ENCODE data around the gene DAAM2.

The DAAM2 gene

DNA sequence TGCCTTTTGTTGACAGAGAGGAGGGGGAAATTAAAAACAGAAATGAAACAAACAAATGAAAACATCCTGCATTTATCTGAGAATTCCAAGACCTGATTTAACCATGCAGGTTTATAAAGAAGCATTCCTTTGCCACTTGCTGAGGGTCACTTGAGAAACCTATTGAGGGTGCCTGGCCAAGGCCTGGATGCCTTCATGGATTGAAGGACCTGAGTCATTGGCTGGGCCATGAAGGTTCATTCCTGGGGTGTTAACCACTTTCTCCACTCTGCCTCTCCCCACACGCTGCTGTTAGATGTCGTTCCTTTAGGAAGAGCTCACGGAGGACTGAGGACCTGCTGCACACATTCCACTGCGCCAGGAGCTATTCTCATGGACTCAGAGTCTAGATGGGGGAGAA is 49.7 kb downstream of the DAAM2 start:
- Mint-ChIP-seq H3K4me1 (no peaks in the 10 kb centered on the region), H3K4me3 (no peak overlapping the region), H3K36me3 (no peaks in the 10 kb centered on the region), H3K27ac (no peak overlapping the region), H3K9me3 (no peaks in the 10 kb centered on the region)
- ATAC-seq (no peak), DNase-seq (ENCODE audit: low spot score in 2 of 2) (no peak)

DNA sequence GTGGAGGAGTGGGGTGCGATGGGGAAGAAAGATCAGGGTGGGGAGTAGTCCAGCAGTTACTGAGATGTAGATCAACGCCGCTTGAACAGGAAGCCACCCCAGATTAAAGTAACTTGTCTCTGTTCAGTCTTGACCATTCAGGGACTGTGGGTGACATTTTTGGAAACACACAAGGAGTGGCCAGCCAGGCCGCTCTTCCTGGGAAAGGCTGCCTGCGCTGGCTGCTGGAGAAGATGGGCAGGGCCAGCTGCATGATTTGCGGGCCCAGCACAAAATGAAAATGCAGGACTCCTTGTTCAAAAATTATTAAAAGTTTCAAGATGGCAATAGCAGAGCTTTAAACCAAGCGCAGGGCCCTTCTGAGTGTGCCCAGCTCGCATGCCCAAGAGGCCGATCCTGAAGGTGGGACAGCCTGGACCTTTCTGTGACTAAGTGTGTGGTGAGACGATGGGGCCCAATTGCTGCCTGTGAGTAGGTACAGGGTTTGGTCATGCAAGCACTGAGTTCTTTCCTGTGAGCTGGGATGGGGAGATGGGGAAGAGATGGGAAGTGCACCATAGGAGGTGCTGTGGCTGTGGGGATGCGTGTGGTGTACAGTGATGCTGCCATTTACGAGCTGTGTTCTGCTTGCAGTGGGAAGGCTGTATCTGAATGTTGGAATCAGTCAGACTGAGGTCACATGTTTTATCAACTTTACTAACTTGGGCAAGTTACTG is 51.3 kb downstream of the DAAM2 start:
- H3K4me3 Mint-ChIP-seq, result no peak overlapping the region
- ATAC-seq, result no peak

DNA sequence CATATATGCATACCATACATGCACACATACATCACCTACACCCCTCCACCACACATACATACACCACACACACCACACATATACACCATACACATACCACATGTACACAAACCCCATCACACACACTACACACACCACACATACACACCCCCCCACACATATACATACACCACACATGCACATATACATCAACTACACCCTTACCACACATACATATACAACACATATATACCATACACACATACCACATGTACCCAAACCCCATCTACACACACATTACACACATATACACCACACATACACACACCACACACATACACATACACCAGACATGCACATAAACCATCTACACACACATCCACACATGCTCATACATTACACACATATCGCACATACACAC is 52.7 kb downstream of the DAAM2 start:
- Mint-ChIP-seq H3K36me3 (no peaks in the 10 kb centered on the region), H3K9me3 (no peaks in the 10 kb centered on the region), H3K27ac (no peak overlapping the region), H3K4me3 (no peak overlapping the region), H3K4me1 (no peaks in the 10 kb centered on the region)
- no peak for ATAC-seq
- no peak for DNase-seq (ENCODE audit: low spot score in 2 of 2)

More for the DNA sequence above, 51.3 kb downstream of the DAAM2 start:
- Mint-ChIP-seq H3K27ac (no peak overlapping the region), H3K36me3 (no peaks in the 10 kb centered on the region), H3K4me1 (no peaks in the 10 kb centered on the region), H3K9me3 (no peaks in the 10 kb centered on the region)
- no peak for DNase-seq (ENCODE audit: low spot score in 2 of 2)

DNA sequence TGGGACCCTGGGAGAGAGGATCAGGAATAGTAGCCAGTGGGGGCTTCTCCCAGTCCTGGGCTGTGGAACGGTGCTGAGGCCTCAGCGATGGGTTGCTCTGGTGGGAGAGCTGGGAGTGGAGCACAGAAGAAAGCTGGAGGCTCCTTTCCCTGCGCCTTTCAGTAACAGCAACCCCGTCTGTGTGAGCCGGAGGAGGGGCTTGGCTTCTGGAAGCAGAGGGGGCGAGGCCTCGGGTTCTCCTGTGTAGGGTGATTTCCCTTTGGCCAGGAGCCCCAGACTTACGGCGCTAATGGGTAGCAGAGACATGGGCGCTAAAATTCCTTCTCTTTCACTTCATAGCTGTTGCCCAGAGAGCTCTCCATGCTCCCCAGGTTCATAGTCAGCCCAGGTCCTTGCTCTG is 55.0 kb downstream of the DAAM2 start:
- no peak for DNase-seq (ENCODE audit: low spot score in 2 of 2)
- ATAC-seq, result no peak
- no peaks in the 10 kb centered on the region for H3K4me1 Mint-ChIP-seq
- no peaks in the 10 kb centered on the region for H3K9me3 Mint-ChIP-seq
- no peak overlapping the region for H3K4me3 Mint-ChIP-seq
- no peaks in the 10 kb centered on the region for H3K36me3 Mint-ChIP-seq
- no peak overlapping the region for H3K27ac Mint-ChIP-seq

DNA sequence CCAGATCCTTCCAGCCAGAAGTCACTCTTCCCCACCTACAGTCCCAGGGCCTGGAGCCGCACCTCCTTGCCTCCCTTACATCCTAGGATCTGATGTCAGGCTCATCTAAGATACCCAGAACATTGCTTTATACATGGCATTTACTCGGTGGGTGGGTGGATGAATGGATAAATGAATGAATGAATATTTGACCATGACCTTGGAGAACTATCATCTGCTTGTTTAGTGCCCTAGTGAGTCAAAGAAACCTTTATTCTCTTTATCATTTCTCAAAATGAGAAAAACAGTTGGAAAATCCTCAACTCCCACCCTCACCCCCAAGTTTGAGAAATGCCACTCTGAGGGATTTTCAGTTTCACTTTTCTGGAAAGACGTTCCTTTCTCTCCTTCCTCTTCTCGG is 56.0 kb downstream of the DAAM2 start:
- H3K9me3 Mint-ChIP-seq, result no peaks in the 10 kb centered on the region
- DNase-seq (ENCODE audit: low spot score in 2 of 2) (no peak), ATAC-seq (no peak)
- no peak overlapping the region for H3K27ac Mint-ChIP-seq
- H3K36me3 Mint-ChIP-seq, result no peaks in the 10 kb centered on the region
- H3K4me1 Mint-ChIP-seq, result no peaks in the 10 kb centered on the region
- H3K4me3 Mint-ChIP-seq, result no peak overlapping the region

DNA sequence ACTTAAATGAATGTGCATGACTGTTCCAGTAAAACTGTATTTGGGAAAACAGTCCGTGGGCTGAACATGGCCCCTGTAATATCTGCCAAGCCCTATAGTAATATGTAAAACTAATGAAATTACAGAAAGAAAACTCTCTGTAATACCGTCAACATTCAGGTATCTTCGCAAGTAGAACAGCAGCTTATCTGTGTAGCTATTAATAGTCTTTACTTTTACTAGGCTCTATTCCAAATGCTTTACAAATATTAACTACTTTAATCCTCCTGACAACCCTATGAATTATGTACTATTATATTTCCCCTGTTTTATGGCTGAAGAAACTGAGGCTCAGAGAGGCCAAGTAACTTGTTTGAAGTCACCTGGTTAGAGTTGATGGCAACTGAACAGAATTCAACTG is 57.1 kb downstream of the DAAM2 start:
- Mint-ChIP-seq H3K36me3 (no peaks in the 10 kb centered on the region), H3K9me3 (no peaks in the 10 kb centered on the region), H3K4me1 (no peaks in the 10 kb centered on the region), H3K27ac (no peak overlapping the region), H3K4me3 (no peak overlapping the region)
- no peak for ATAC-seq
- no peak for DNase-seq (ENCODE audit: low spot score in 2 of 2)

DNA sequence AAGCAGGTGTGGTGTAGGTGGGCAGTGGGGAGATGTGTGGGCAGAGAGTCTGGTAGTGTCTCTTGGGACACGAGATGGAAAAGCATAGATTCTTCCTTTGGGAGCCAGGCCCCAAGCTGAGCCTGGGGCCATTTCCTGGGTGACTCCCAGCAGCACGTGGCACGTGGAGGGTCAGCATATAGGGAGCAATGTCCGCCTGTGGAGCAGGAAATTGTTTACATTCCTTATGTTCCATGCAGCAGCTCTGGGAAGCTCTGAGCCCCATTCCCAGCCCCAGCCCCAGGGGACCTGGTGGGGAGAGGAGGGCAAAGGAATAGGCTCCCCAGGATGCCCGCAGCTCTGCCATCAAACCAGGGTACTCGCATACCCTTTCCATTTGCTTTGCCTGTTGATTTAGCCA is 57.6 kb downstream of the DAAM2 start:
- no peak for ATAC-seq
- Mint-ChIP-seq H3K27ac (no peak overlapping the region), H3K36me3 (no peaks in the 10 kb centered on the region), H3K9me3 (no peaks in the 10 kb centered on the region), H3K4me3 (no peak overlapping the region), H3K4me1 (no peaks in the 10 kb centered on the region)
- DNase-seq (ENCODE audit: low spot score in 2 of 2), result no peak

DNA sequence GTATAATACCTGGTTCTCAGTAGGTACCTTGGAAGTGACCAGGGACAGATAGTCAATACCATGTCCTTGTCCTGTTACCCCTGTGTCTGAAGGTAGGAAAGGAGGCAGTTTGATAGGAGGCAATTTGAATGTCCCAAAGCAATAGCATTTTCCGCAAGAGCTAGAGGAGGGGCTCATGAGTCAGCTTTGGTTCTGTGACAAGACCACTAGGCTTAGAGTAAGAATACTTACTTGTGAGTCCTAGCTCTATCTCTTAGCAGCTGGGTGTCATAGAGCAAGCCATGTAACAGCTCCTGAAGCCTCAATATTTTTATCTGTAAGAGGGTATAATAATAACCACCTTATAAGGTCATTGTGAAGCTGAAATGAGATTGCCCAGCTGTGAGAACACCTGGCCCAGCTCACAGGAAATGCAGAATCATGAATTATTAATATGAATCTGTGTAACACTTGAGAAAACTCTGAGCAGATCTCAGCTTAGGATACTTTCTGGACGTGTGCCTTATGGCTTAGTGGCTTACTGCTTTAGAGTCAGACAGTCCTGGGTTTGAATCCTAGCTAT is 58.6 kb downstream of the DAAM2 start:
- H3K4me1 Mint-ChIP-seq, result no peaks in the 10 kb centered on the region
- ATAC-seq (no peak), DNase-seq (ENCODE audit: low spot score in 2 of 2) (no peak)
- H3K36me3 Mint-ChIP-seq, result no peaks in the 10 kb centered on the region
- H3K27ac Mint-ChIP-seq, result no peak overlapping the region
- no peaks in the 10 kb centered on the region for H3K9me3 Mint-ChIP-seq
- H3K4me3 Mint-ChIP-seq, result no peak overlapping the region

DNA sequence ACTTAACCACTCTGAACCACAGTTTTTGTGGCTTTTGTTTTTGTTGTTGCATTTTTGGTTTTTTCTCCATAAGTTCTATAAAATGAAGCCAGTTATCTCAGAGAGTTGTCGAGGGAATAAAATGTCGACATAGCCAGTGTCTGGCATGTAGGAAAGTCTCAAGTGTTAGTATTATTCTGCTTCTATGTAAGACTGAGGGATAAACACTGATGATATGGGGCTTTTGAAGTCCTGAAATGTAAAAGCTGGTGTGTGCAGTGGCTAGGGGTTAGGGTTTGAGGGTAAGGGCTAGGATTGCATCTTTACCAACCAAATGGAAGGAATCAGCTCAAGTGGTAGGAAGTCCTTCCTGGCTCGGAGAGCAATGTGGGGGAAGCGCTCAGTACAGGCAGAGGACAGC is 59.2 kb downstream of the DAAM2 start:
- DNase-seq (ENCODE audit: low spot score in 2 of 2) (no peak), ATAC-seq (no peak)
- H3K4me3 Mint-ChIP-seq, result no peak overlapping the region
- H3K36me3 Mint-ChIP-seq, result no peaks in the 10 kb centered on the region
- H3K9me3 Mint-ChIP-seq, result no peaks in the 10 kb centered on the region
- no peak overlapping the region for H3K27ac Mint-ChIP-seq
- no peaks in the 10 kb centered on the region for H3K4me1 Mint-ChIP-seq

DNA sequence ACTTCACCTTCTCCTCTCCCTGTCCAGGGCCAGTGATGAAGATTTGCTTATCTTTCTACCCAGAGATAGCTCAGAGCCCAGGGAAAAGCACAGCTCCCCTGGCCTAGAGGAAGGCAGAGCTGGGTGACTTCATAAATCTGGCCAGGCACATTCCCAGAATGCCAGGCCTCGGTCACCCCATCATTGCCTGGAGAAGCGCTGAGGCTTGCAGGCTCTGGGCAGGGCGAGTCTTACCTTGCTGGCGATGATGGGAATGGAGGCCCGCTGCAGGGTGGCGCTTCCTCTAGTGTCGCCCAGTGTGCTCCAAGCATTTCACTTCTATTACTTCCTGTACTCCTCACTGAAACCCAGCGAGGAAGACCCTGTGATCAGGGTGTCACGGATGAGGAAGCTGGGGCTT is 60.1 kb downstream of the DAAM2 start:
- no peaks in the 10 kb centered on the region for H3K36me3 Mint-ChIP-seq
- no peak overlapping the region for H3K27ac Mint-ChIP-seq
- DNase-seq (ENCODE audit: low spot score in 2 of 2) (no peak), ATAC-seq (no peak)
- H3K9me3 Mint-ChIP-seq, result no peaks in the 10 kb centered on the region
- H3K4me3 Mint-ChIP-seq, result no peak overlapping the region
- no peaks in the 10 kb centered on the region for H3K4me1 Mint-ChIP-seq

DNA sequence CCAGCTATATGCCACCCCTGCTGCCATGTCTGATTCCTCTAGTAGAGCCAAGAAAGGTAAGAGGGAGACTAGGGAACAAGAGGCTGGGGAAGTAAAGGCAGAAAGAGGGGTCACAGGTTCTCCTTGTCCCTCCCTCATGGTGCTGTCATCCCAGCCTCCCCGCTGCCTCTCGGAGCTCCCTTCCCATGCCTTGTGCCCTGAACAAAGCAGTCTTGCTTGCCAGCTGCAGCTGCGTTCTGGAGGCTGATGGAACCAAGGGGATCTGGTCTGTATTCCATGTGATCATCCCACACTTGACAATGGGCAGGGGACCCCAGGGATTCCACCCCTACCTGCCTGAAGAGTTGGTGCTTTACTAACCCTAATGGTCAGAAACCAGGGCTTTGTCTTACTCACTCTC is 61.4 kb downstream of the DAAM2 start:
- Mint-ChIP-seq H3K36me3 (no peaks in the 10 kb centered on the region), H3K27ac (no peak overlapping the region), H3K4me3 (no peak overlapping the region), H3K9me3 (no peaks in the 10 kb centered on the region), H3K4me1 (no peaks in the 10 kb centered on the region)
- DNase-seq (ENCODE audit: low spot score in 2 of 2), result no peak
- no peak for ATAC-seq

DNA sequence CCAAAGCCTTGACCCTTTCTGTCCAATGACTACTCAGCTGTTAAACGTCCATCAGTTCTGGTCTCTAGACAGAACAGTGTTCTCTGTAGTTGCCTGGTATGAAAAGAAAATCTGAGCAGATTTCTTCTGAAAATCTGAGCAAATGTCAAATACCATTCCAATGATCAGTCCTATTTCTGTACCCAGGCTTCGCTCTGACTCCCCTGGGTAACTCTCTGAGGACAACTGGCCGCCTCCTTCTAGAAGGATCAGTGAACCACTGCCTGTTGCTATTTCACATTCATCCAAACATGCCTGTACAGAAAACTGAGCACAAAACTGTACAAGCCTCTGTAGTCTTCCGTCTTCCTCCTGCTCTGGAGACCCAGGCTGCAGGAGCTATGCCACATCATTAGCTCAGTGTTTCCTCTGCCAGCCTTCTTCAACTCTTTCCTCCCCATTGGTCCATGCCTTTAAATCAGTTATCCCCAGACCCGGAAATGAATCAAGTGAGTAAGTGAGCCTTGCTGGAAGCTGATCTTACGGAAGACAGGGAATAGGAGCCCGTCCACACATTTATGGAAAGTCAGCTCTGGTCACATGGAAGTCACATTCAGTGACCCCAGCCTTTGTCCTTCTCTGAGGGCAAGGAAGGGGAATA is 63.3 kb downstream of the DAAM2 start:
- Mint-ChIP-seq H3K9me3 (no peaks in the 10 kb centered on the region), H3K4me1 (no peaks in the 10 kb centered on the region), H3K27ac (no peak overlapping the region), H3K36me3 (no peaks in the 10 kb centered on the region), H3K4me3 (no peak overlapping the region)
- ATAC-seq, result no peak
- DNase-seq (ENCODE audit: low spot score in 2 of 2), result no peak

DNA sequence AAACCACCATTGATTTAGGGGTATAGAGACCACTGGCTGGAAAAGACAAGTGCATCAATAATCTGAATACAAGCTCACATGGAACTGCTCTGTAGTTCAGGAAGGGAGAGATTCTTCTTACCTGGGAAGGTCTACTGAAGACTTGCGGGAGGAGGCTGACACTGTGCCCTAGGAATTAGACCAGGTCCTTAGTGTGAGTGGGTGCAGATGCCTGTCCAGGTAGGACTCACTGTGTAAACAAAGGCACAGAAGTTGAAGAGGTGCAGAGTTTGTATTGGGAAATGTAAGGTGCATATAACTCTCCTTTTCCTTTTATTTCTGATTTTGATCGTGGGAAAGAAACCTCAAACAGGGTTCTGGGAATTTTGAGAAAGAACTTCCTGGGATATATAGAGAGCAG is 66.8 kb downstream of the DAAM2 start:
- DNase-seq (ENCODE audit: low spot score in 2 of 2), result no peak
- Mint-ChIP-seq H3K27ac (no peak overlapping the region), H3K9me3 (no peaks in the 10 kb centered on the region), H3K4me1 (no peaks in the 10 kb centered on the region), H3K4me3 (no peak overlapping the region), H3K36me3 (no peaks in the 10 kb centered on the region)
- no peak for ATAC-seq

DNA sequence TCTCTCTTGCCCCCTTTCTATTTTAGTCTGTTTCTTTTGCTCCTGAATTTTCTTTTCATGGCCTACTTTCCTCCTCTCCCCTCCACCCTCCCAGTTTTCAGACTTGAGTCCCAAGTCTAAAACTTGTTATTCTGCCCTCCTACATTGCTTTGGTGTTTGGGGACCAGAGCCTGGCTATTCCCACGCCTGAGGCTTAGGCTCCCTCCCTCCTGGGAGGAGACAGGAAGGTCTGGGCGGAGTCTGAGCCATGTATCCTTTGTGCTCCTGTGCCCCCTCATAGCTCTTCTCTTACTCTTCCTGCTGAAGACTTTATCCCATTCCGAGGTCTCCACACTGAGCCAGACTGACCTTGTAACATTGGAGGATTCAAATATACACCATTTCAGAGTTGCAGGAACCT is 69.5 kb downstream of the DAAM2 start:
- Mint-ChIP-seq H3K27ac (no peak overlapping the region), H3K9me3 (no peaks in the 10 kb centered on the region), H3K4me3 (no peak overlapping the region), H3K36me3 (no peaks in the 10 kb centered on the region), H3K4me1 (no peaks in the 10 kb centered on the region)
- ATAC-seq, result no peak
- DNase-seq (ENCODE audit: low spot score in 2 of 2), result no peak

DNA sequence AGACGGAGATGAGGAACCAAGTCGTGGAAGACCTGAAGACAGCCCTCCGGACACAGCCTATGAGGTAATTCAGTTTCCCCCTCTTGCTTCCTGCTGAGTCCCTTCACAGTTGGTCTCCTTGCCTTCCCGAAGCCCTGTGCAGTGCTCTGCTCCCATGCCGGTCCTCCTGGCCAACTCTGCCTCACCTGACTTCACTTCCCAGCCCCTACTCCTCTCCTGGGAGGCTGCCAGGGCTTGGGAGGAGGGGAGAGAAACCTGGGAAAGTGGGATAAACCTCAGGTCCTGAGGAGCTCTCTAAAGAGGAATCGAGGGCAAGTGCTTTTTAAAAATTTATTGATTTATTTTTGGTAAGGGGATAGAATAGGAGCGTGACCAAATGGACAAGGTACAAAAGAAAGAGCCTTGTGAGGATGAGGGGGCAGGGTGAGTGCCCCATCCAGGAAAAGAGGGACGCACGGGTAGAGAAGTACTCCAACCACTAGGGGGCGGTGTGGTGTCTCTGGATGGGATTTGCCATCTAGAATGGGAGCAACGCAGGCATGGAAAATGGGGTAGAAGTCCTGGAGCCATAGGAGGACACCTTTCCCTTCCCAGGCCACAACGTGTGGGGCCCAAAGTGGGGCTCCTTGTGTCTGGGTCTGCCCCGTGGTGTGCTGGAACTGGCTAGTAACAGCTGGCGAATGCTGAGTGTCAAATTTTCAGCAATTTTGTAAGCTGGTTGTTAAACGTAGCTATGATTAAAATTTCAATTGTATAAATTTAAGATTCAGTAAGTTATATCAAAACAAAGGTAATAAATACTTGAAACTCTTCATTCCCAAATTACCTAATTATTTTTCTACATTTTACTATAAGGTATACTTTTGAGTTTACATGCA is 73.1 kb downstream of the DAAM2 start:
- H3K27ac Mint-ChIP-seq, result no peak overlapping the region
- DNase-seq (ENCODE audit: low spot score in 2 of 2), result peak; percentile 38 to 76
- ATAC-seq, result no peak
- H3K4me3 Mint-ChIP-seq, result no peak overlapping the region
- H3K4me1 Mint-ChIP-seq, result no peaks in the 10 kb centered on the region
- no peaks in the 10 kb centered on the region for H3K9me3 Mint-ChIP-seq
- no peaks in the 10 kb centered on the region for H3K36me3 Mint-ChIP-seq
